Activated naive CD4-positive, alpha-beta T cell treated with anti-CD3 and anti-CD28 coated beads, Interleukin-2, amount 10 ng/mL, durations not matched to agents 7 days and 5 days (primary cell): ENCODE data around the gene PDE4B.

ENCODE experiments used
- CTCF ChIA-PET: fragments of 350-600 bp; sonication (Branson Sonifier 250); formaldehyde crosslinking; loops from one replicate; lab custom pipeline; 2021; ENCODE audit warnings: antibody characterized with exemption; lab: Charles Lee
- DNase-seq: peaks from one replicate; pipeline ENCODE4 v3.0.0-alpha.2; 2020
- H3K27ac Mint-ChIP-seq: one replicate; pipeline ENCODE4 v1.8.0; 2021; ENCODE audit warnings: mild to moderate bottlenecking, moderate library complexity, mixed read lengths
- H3K27me3 Mint-ChIP-seq: one replicate; pipeline ENCODE4 v1.8.0; 2021; ENCODE audit warnings: mild to moderate bottlenecking, mixed read lengths
- H3K36me3 Mint-ChIP-seq: one replicate; pipeline ENCODE4 v1.8.0; 2021; ENCODE audit warnings: mixed read lengths
- H3K4me1 Mint-ChIP-seq: one replicate; pipeline ENCODE4 v1.8.0; 2021; ENCODE audit warnings: mixed read lengths
- H3K4me3 Mint-ChIP-seq: one replicate; pipeline ENCODE4 v1.8.0; 2021; ENCODE audit warnings: mild to moderate bottlenecking, moderate library complexity, mixed read lengths
- H3K9me3 Mint-ChIP-seq: one replicate; pipeline ENCODE4 v1.8.0; 2021; ENCODE audit warnings: mixed read lengths

PDE4B gene

GRCh38 chr1:66245691-66246090 is 453.0 kb downstream of the PDE4B start:
- Mint-ChIP-seq H3K4me1 (peaks cover 13% of the 10 kb centered on the region), H3K27me3 (no peaks in the 10 kb centered on the region), H3K4me3 (no peak overlapping the region), H3K9me3 (no peaks in the 10 kb centered on the region), H3K36me3 (no peaks in the 10 kb centered on the region), H3K27ac (peak overlapping the region; percentile 6)
- CTCF ChIA-PET, result interaction anchor here (0.6 to 21.3 kb wide), 5 partner anchors 8 to 1010 kb away, joined by 3 to 565 read pairs (median 17); no protein-coding TSS in a partner anchor
- DNase-seq, result no peak

- no peak for DNase-seq
- no peak overlapping the region for H3K4me3 Mint-ChIP-seq
- peak overlapping the region; percentile 43 for H3K27ac Mint-ChIP-seq
- CTCF ChIA-PET, result interaction anchor here (0.8 to 21.3 kb wide), 9 partner anchors 7 to 289 kb away, joined by 3 to 565 read pairs (median 5); no protein-coding TSS in a partner anchor
- no peaks in the 10 kb centered on the region for H3K36me3 Mint-ChIP-seq
- peaks cover 19% of the 10 kb centered on the region for H3K4me1 Mint-ChIP-seq
- H3K27me3 Mint-ChIP-seq, result no peaks in the 10 kb centered on the region
- H3K9me3 Mint-ChIP-seq, result no peaks in the 10 kb centered on the region
Measured at GRCh38 chr1:66246351-66247269, 453.9 kb downstream of the PDE4B start.

DNA sequence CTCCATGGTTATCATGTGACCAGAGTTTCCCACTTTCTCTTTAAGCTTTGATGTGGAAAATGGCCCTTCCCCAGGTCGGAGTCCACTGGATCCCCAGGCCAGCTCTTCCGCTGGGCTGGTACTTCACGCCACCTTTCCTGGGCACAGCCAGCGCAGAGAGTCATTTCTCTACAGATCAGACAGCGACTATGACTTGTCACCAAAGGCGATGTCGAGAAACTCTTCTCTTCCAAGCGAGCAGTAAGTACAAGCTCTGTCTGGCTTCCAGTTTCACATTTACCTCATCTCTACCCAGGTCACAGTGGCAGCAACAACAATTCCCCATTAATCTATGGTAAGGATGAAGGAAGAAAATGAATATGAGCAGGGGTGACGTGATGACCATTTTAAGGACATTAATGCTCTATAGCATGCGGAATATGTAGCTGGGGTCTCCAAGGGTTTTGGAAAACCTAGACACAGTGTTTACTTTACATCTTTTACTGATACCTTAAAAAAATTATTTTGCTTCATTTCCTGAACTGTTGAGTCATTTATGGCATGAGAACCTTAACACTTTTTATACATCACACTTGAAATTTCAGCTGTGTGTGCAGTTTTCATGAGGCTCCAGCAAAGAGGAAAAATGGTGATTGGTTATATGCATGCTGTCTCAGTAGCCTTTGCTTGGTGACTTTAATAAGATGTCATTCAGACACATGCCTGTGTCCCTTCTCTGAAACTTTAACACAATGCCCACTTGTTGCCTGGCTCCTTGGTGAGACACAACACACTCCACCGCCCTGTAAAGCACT is 454.9 kb downstream of the PDE4B start:
- peak overlapping the region; percentile 65 for H3K4me3 Mint-ChIP-seq
- no peaks in the 10 kb centered on the region for H3K36me3 Mint-ChIP-seq
- H3K9me3 Mint-ChIP-seq, result no peaks in the 10 kb centered on the region
- CTCF ChIA-PET, result interaction anchor here (0.8 to 21.3 kb wide), 10 partner anchors 10 to 290 kb away, joined by 3 to 565 read pairs (median 4); no protein-coding TSS in a partner anchor
- H3K27me3 Mint-ChIP-seq, result no peaks in the 10 kb centered on the region
- H3K4me1 Mint-ChIP-seq, result peaks cover 24% of the 10 kb centered on the region
- peak; percentile 43 for DNase-seq
- peak overlapping the region; percentile 89 for H3K27ac Mint-ChIP-seq

GRCh38 chr1:66248257-66248656 is 455.6 kb downstream of the PDE4B start:
- Mint-ChIP-seq H3K9me3 (no peaks in the 10 kb centered on the region), H3K27me3 (no peaks in the 10 kb centered on the region), H3K4me1 (peaks cover 27% of the 10 kb centered on the region), H3K36me3 (no peaks in the 10 kb centered on the region), H3K4me3 (no peak overlapping the region), H3K27ac (no peak overlapping the region)
- CTCF ChIA-PET, result interaction anchor here (1.1 to 21.3 kb wide), 9 partner anchors 9 to 290 kb away, joined by 3 to 565 read pairs (median 5); no protein-coding TSS in a partner anchor
- DNase-seq, result no peak

DNA sequence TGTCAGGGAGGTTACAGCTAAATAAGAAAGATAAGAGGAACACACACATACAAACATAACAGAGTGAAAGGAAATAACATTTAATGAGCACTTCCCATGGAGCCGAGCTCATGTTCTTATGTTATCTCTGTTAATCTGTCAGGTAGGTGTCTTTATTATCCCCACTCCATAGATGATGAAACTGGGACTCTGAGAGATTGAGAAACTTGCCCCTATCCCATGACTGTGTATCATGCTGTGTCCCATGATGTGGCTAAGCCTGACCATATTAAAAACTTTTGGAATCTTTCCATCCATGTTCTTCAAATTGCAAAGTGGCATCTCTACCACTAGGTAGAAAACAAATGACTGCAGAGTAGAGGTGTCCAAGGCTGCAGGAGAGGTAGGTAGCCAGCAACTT is 456.1 kb downstream of the PDE4B start:
- Mint-ChIP-seq H3K4me1 (peaks cover 31% of the 10 kb centered on the region), H3K4me3 (no peak overlapping the region), H3K9me3 (no peaks in the 10 kb centered on the region), H3K36me3 (no peaks in the 10 kb centered on the region), H3K27me3 (no peaks in the 10 kb centered on the region), H3K27ac (no peak overlapping the region)
- DNase-seq, result no peak
- CTCF ChIA-PET, result interaction anchor here (0.7 to 21.3 kb wide), 5 partner anchors 26 to 198 kb away, joined by 3 to 565 read pairs (median 5); no protein-coding TSS in a partner anchor

DNA sequence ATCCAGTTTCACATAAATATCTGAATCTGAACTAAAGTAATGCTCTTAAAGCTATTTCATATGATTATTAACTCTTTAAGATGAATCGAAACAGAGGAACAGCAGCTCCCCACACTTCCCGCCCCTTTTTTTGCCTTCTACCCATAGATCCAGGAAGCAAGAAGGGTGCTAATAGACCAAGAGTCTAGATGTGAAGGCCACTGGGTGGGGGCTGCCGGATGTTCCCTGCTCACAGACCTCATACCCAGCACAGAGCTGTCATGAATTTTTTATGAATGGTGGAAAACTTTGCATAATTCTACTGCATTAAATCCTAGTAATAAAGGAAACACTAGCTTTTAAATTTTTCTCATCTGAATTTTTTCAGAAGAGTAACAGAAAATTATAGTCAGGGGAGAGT is 457.4 kb downstream of the PDE4B start:
- CTCF ChIA-PET, result interaction anchor here (0.9 to 21.3 kb wide), 4 partner anchors 86 to 197 kb away, joined by 3 to 565 read pairs (median 16); no protein-coding TSS in a partner anchor
- no peak for DNase-seq
- H3K36me3 Mint-ChIP-seq, result no peaks in the 10 kb centered on the region
- H3K27me3 Mint-ChIP-seq, result no peaks in the 10 kb centered on the region
- H3K4me3 Mint-ChIP-seq, result no peak overlapping the region
- no peaks in the 10 kb centered on the region for H3K9me3 Mint-ChIP-seq
- peaks cover 44% of the 10 kb centered on the region for H3K4me1 Mint-ChIP-seq
- H3K27ac Mint-ChIP-seq, result no peak overlapping the region

- H3K4me3 Mint-ChIP-seq, result no peak overlapping the region
- no peaks in the 10 kb centered on the region for H3K27me3 Mint-ChIP-seq
- CTCF ChIA-PET, result interaction anchor here (0.9 to 21.3 kb wide), 7 partner anchors 8 to 197 kb away, joined by 3 to 565 read pairs (median 7); no protein-coding TSS in a partner anchor
- H3K36me3 Mint-ChIP-seq, result no peaks in the 10 kb centered on the region
- peaks cover 47% of the 10 kb centered on the region for H3K4me1 Mint-ChIP-seq
- H3K27ac Mint-ChIP-seq, result no peak overlapping the region
- no peak for DNase-seq
- H3K9me3 Mint-ChIP-seq, result no peaks in the 10 kb centered on the region
Measured at GRCh38 chr1:66250478-66250877, 457.8 kb downstream of the PDE4B start.

GRCh38 chr1:66251546-66251945 is 458.9 kb downstream of the PDE4B start:
- CTCF ChIA-PET, result interaction anchor here (0.7 to 21.3 kb wide), 21 partner anchors 9 to 564 kb away, joined by 3 to 565 read pairs (median 4); no protein-coding TSS in a partner anchor
- H3K36me3 Mint-ChIP-seq, result no peaks in the 10 kb centered on the region

GRCh38 chr1:66253330-66253921 is 460.7 kb downstream of the PDE4B start:
- CTCF ChIA-PET, result interaction anchor here (0.7 to 21.3 kb wide), 21 partner anchors 8 to 194 kb away, joined by 3 to 565 read pairs (median 4); no protein-coding TSS in a partner anchor
- Mint-ChIP-seq H3K27ac (no peak overlapping the region), H3K36me3 (no peaks in the 10 kb centered on the region), H3K27me3 (no peaks in the 10 kb centered on the region), H3K4me3 (no peak overlapping the region), H3K9me3 (no peaks in the 10 kb centered on the region), H3K4me1 (peaks cover 58% of the 10 kb centered on the region)
- no peak for DNase-seq

More at GRCh38 chr1:66251546-66251945, 458.9 kb downstream of the PDE4B start:
- Mint-ChIP-seq H3K4me3 (no peak overlapping the region), H3K9me3 (no peaks in the 10 kb centered on the region), H3K27ac (no peak overlapping the region), H3K27me3 (no peaks in the 10 kb centered on the region), H3K4me1 (peaks cover 53% of the 10 kb centered on the region)
- peak; percentile 42 for DNase-seq

GRCh38 chr1:66254785-66255184 is 462.1 kb downstream of the PDE4B start:
- no peak for DNase-seq
- CTCF ChIA-PET, result interaction anchor here (1.0 to 21.3 kb wide), 5 partner anchors 20 to 192 kb away, joined by 3 to 565 read pairs (median 4); no protein-coding TSS in a partner anchor
- no peak overlapping the region for H3K27ac Mint-ChIP-seq
- H3K36me3 Mint-ChIP-seq, result no peaks in the 10 kb centered on the region
- H3K9me3 Mint-ChIP-seq, result no peaks in the 10 kb centered on the region
- H3K4me1 Mint-ChIP-seq, result peaks cover 55% of the 10 kb centered on the region
- H3K4me3 Mint-ChIP-seq, result no peak overlapping the region
- H3K27me3 Mint-ChIP-seq, result no peaks in the 10 kb centered on the region

GRCh38 chr1:66256629-66257572 is 464.2 kb downstream of the PDE4B start:
- H3K27me3 Mint-ChIP-seq, result no peaks in the 10 kb centered on the region
- no peak for DNase-seq
- no peak overlapping the region for H3K27ac Mint-ChIP-seq
- peaks cover 63% of the 10 kb centered on the region for H3K4me1 Mint-ChIP-seq
- peaks cover 4% of the 10 kb centered on the region for H3K36me3 Mint-ChIP-seq
- H3K9me3 Mint-ChIP-seq, result no peaks in the 10 kb centered on the region
- CTCF ChIA-PET, result interaction anchor here (1.0 to 21.3 kb wide), 13 partner anchors 9 to 190 kb away, joined by 3 to 565 read pairs (median 5); no protein-coding TSS in a partner anchor
- no peak overlapping the region for H3K4me3 Mint-ChIP-seq

- Mint-ChIP-seq H3K27me3 (no peaks in the 10 kb centered on the region), H3K4me1 (peaks cover 69% of the 10 kb centered on the region), H3K36me3 (peaks cover 5% of the 10 kb centered on the region), H3K9me3 (peaks cover 2% of the 10 kb centered on the region), H3K27ac (no peak overlapping the region), H3K4me3 (no peak overlapping the region)
- DNase-seq, result no peak
- CTCF ChIA-PET, result interaction anchor here (1.8 to 21.3 kb wide), 4 partner anchors 16 to 189 kb away, joined by 6 to 565 read pairs (median 11); no protein-coding TSS in a partner anchor
Measured at GRCh38 chr1:66258404-66259105, 465.9 kb downstream of the PDE4B start.
